SK-N-SH (cell line): ENCODE results near the gene AGO4. TPM values are rescaled to one million over a fixed set of nuclear protein-coding genes. Genes with fewer than 3 reads are reported as not detected.

Source experiments
- CTCF ChIA-PET: fragments of 300-600, 350-600 bp; formaldehyde crosslinking; extraction: SDS; loops from one replicate; lab custom pipeline; 2021; lab: Yijun Ruan, JAX
- POLR2A ChIA-PET: fragments of 350-600 bp; sonication (Branson Sonifier 250); formaldehyde crosslinking; extraction: SDS; loops from one replicate; lab custom pipeline; 2020; ENCODE audit warnings: antibody characterized with exemption, inconsistent platforms; lab: Yijun Ruan, JAX
- DNase-seq: peaks from one replicate; pipeline ENCODE4 v3.0.0; 2012
- H2AFZ ChIP-seq: fragments of 200-600 bp; sonication (generic); 2 replicates; pipeline ENCODE4 v1.8.1; 2016; ENCODE audit warnings: antibody characterized with exemption, mild to moderate bottlenecking, low read depth
- H3F3A ChIP-seq: fragments of 200-600 bp; sonication (generic); replicated peaks from 2 replicates; pipeline ENCODE3; 2016; ENCODE audit warnings: antibody characterized with exemption, mild to moderate bottlenecking; ENCODE audit not compliant: insufficient read depth
- H3K27ac ChIP-seq, 2 experiments: fragments of 200-500 bp in 1 of 2; fragments of 200-600 bp in 1 of 2; sonication (Bioruptor generic) in 1 of 2; sonication (generic), shearing (Covaris generic) in 1 of 2; 2 replicates each; pipeline versions ENCODE4 v1.5.1 to v1.6.1; 2014 to 2016; ENCODE audit warnings: low read depth in 2 of 2, inconsistent platforms in 1 of 2, low read length in 1 of 2, mild to moderate bottlenecking in 1 of 2, mixed read lengths in 1 of 2
- H3K27me3 ChIP-seq: fragments of 200-600 bp; sonication (generic), shearing (Covaris generic); 2 replicates; pipeline ENCODE4 v1.6.1; 2016; ENCODE audit warnings: mixed run types; ENCODE audit not compliant: insufficient read depth
- H3K36me3 ChIP-seq, 2 experiments: fragments of 200-500 bp in 1 of 2; fragments of 200-600 bp in 1 of 2; sonication (Bioruptor generic) in 1 of 2; sonication (generic) in 1 of 2; replicated peaks in 1 of 2; 2 replicates each; pipeline versions ENCODE3 to v1.5.1; 2014 to 2016; ENCODE audit warnings: low read length in 1 of 2, mild to moderate bottlenecking in 1 of 2; ENCODE audit not compliant: insufficient read depth in 2 of 2, control insufficient read depth in 1 of 2
- H3K4me1 ChIP-seq, 2 experiments: fragments of 200-500 bp in 1 of 2; fragments of 200-600 bp in 1 of 2; sonication (Bioruptor generic) in 1 of 2; sonication (generic), shearing (Covaris generic) in 1 of 2; 2 replicates each; pipeline versions ENCODE4 v1.5.1 to v1.6.1; 2014 to 2016; ENCODE audit warnings: low read depth in 1 of 2, low read length in 1 of 2, mixed run types in 1 of 2; ENCODE audit not compliant: insufficient read depth in 2 of 2, control insufficient read depth in 1 of 2
- H3K4me2 ChIP-seq: fragments of 200-600 bp; sonication (generic), shearing (Covaris generic); 2 replicates; pipeline ENCODE4 v1.6.1; 2017; ENCODE audit warnings: mixed run types
- H3K4me3 ChIP-seq, 2 experiments: fragments of 200-500 bp in 1 of 2; fragments of 200-600 bp in 1 of 2; sonication (Bioruptor generic) in 1 of 2; sonication (generic), shearing (Covaris generic) in 1 of 2; 2 replicates each; pipeline versions ENCODE4 v1.5.1 to v1.8.1; 2014 to 2016; ENCODE audit warnings: low read depth in 2 of 2, inconsistent platforms in 1 of 2, low read length in 1 of 2, mild to moderate bottlenecking in 1 of 2, mixed read lengths in 1 of 2, moderate library complexity in 1 of 2
- H3K79me2 ChIP-seq: fragments of 200-600 bp; sonication (generic); 2 replicates; pipeline ENCODE4 v1.8.1; 2017; ENCODE audit warnings: mild to moderate bottlenecking; ENCODE audit not compliant: insufficient read depth
- H3K9ac ChIP-seq: fragments of 200-600 bp; sonication (generic); 2 replicates; pipeline ENCODE4 v1.6.1; 2017; ENCODE audit warnings: mixed run types
- H3K9me2 ChIP-seq: fragments of 200-600 bp; sonication (generic); 2 replicates; pipeline ENCODE4 v1.6.1; 2017; ENCODE audit warnings: mixed run types
- H3K9me3 ChIP-seq: fragments of 200-600 bp; sonication (generic); 2 replicates; pipeline ENCODE4 v1.6.1; 2017; ENCODE audit warnings: mixed run types, mild to moderate bottlenecking, moderate library complexity
- H4K20me1 ChIP-seq: fragments of 200-600 bp; sonication (generic); 2 replicates; pipeline ENCODE4 v1.6.1; 2017; ENCODE audit warnings: mild to moderate bottlenecking, mixed run types; ENCODE audit not compliant: insufficient read depth
- CHD2 ChIP-seq: fragments of 150-350 bp; IDR thresholded peaks from 2 replicates; pipeline ENCODE4 v1.6.1; 2018; ENCODE audit warnings: low read length; ENCODE audit not compliant: partially characterized antibody
- ELF1 ChIP-seq: IDR thresholded peaks from 2 replicates; pipeline ENCODE4 v1.4.0; 2012
- EP300 ChIP-seq, 2 experiments: IDR thresholded peaks; 2 replicates each; pipeline versions ENCODE4 v1.4.0 to v1.6.1; 2012; ENCODE audit warnings: borderline replicate concordance in 1 of 2, low read depth in 1 of 2, low read length in 1 of 2
- EZH2phosphoT487 ChIP-seq: fragments of 200-600 bp; sonication (generic); IDR thresholded peaks from 2 replicates; pipeline ENCODE4 v1.6.1; 2017; ENCODE audit warnings: low read depth, mixed run types, mild to moderate bottlenecking, antibody characterized with exemption, moderate library complexity, borderline replicate concordance
- FOXJ3 ChIP-seq: sonication (generic); formaldehyde crosslinking; IDR thresholded peaks from 2 replicates; pipeline ENCODE4 v1.5.1; 2020; ENCODE audit warnings: mild to moderate bottlenecking, missing genetic modification reagents
- GATA2 ChIP-seq: sonication (generic); formaldehyde crosslinking; IDR thresholded peaks from 2 replicates; pipeline ENCODE4 v1.5.0; 2020; ENCODE audit warnings: mild to moderate bottlenecking, missing genetic modification reagents
- JUND ChIP-seq: IDR thresholded peaks from 2 replicates; pipeline ENCODE4 v1.4.0; 2012
- MAX ChIP-seq: IDR thresholded peaks from 2 replicates; pipeline ENCODE4 v1.4.0; 2012; ENCODE audit warnings: low read depth
- MEF2A ChIP-seq: IDR thresholded peaks from 2 replicates; pipeline ENCODE4 v1.4.0; 2012; ENCODE audit warnings: low read depth, borderline replicate concordance
- MXI1 ChIP-seq: IDR thresholded peaks from 2 replicates; pipeline ENCODE4 v1.6.1; 2012; ENCODE audit warnings: mild to moderate bottlenecking, low read depth, low read length, improper control_type of control experiment
- NFIC ChIP-seq: IDR thresholded peaks from 2 replicates; pipeline ENCODE4 v1.4.0; 2012; ENCODE audit warnings: borderline replicate concordance
- PBX3 ChIP-seq: IDR thresholded peaks from 2 replicates; pipeline ENCODE4; 2012
- POLR2AphosphoS5 ChIP-seq: IDR thresholded peaks from 2 replicates; pipeline ENCODE4 v1.6.1; 2012; ENCODE audit warnings: low read depth, low read length
- RAD21 ChIP-seq: IDR thresholded peaks from 2 replicates; pipeline ENCODE4 v1.6.1; 2012; ENCODE audit warnings: mild to moderate bottlenecking, low read length
- RCOR1 ChIP-seq: fragments of 150-350 bp; IDR thresholded peaks from 2 replicates; pipeline ENCODE4 v1.6.1; 2017; ENCODE audit warnings: antibody characterized with exemption, low read length
- TCF12 ChIP-seq: IDR thresholded peaks from 2 replicates; pipeline ENCODE4 v1.4.0; 2012
- YY1 ChIP-seq: IDR thresholded peaks from 2 replicates; pipeline ENCODE4 v1.4.0; 2012; ENCODE audit warnings: low read depth, mild to moderate bottlenecking
- WGBS: methylation state at CpG from one replicate; pipeline ENCODE4 v1.1.6; 2017; ENCODE audit warnings: low lambda C conversion rate; 5-methylcytosine and 5-hydroxymethylcytosine counted together
- polyA plus RNA-seq, 3 experiments: library from polyadenylated mRNA; depleted of rRNA; stranded (reverse); fragments of >200 nt; gene quantifications; 2 replicates each; pipeline ENCODE4 v1.2.3, GENCODE V29; 2012

The AGO4 gene
- polyA plus RNA-seq, 1 of the 3 experiments (the other 2 are of a cell fraction) = 4.8 TPM

- no peak for TF ChIP-seq JUND
These were observed 44.4 kb downstream of the AGO4 start (continued) for GRCh38 chr1:35852241-35852640.

GRCh38 chr1:35854989-35855700, 47.3 kb downstream of the AGO4 start:
- POLR2A ChIA-PET = no interaction called here
- H3K9me3 ChIP-seq = no peaks in the 10 kb centered on the region
- WGBS = 69% methylated on average over 9 of the region's 9 CpGs
- H4K20me1 ChIP-seq = no peaks in the 10 kb centered on the region
- H3K4me3 ChIP-seq = no peak overlapping the region
- peak; percentile 70 for DNase-seq
- no peak overlapping the region for H3K9ac ChIP-seq
- peaks cover 4% of the 10 kb centered on the region for H3F3A ChIP-seq
- no peaks in the 10 kb centered on the region for H3K27me3 ChIP-seq
- H3K4me2 ChIP-seq = no peak overlapping the region
- no peak overlapping the region for H2AFZ ChIP-seq
- peak overlapping the region in 1 of 2 experiments; percentile 85; a peak in 2 of 4 replicates for H3K27ac ChIP-seq
- CTCF ChIA-PET = interaction anchor here (0.8 to 3.6 kb wide), 7 partner anchors 18 to 140 kb away, joined by 3 to 22 read pairs (median 3); partner anchors contain the start of gene AGO1
- peaks cover 48 to 49% of the 10 kb centered on the region in 2 experiments for H3K36me3 ChIP-seq
- H3K9me2 ChIP-seq = no peaks in the 10 kb centered on the region
- peaks cover 0 to 11% of the 10 kb centered on the region in 2 experiments; a peak in 2 of 4 replicates for H3K4me1 ChIP-seq
- no peak for TF ChIP-seq EZH2phosphoT487
- no peak for TF ChIP-seq TCF12
- peak in 1 of 2 experiments; percentile 35; a peak in 1 of 4 replicates for TF ChIP-seq EP300 (IDR thresholded peaks at IDR 0.05; ENCODE audit: borderline replicate concordance in 1 of 2, low read depth in 1 of 2, low read length in 1 of 2)
- peak; percentile 67 for TF ChIP-seq RCOR1
- TF ChIP-seq PBX3 = no peak
- TF ChIP-seq CHD2 = peak; percentile 45
- TF ChIP-seq NFIC = no peak
- no peak for TF ChIP-seq YY1
- peak; percentile 29; the same call in 1 of the 2 replicates for TF ChIP-seq GATA2 (CRISPR knock-in tag)
- TF ChIP-seq RAD21 = peak; percentile 45
- no peaks in the 10 kb centered on the region for H3K79me2 ChIP-seq

- WGBS = 64% methylated on average over 1 of the region's 1 CpG
- Histone ChIP-seq H3K9me2 (no peaks in the 10 kb centered on the region), H3K4me3 (no peak overlapping the region), H3K27me3 (no peaks in the 10 kb centered on the region), H3K4me1 (peaks cover 0 to 11% of the 10 kb centered on the region in 2 experiments; a peak in 2 of 4 replicates), H3F3A (peaks cover 4% of the 10 kb centered on the region), H3K36me3 (peaks cover 33 to 36% of the 10 kb centered on the region in 2 experiments), H3K9ac (no peak overlapping the region), H3K27ac (no peak overlapping the region; a peak in 1 of 4 replicates), H3K4me2 (no peak overlapping the region), H3K9me3 (no peaks in the 10 kb centered on the region), H4K20me1 (no peaks in the 10 kb centered on the region), H3K79me2 (no peaks in the 10 kb centered on the region), H2AFZ (no peak overlapping the region)
- DNase-seq = no peak
- POLR2A ChIA-PET = no interaction called here
- no peak for TF ChIP-seq YY1
- TF ChIP-seq MXI1 = no peak
- no peak for TF ChIP-seq MEF2A
- TF ChIP-seq EZH2phosphoT487 = no peak
- TF ChIP-seq TCF12 = no peak
- no peak for TF ChIP-seq POLR2AphosphoS5
- TF ChIP-seq FOXJ3 (CRISPR knock-in tag) = no peak
- TF ChIP-seq MAX = no peak
- TF ChIP-seq ELF1 = no peak
- TF ChIP-seq NFIC = no peak
- no peak for TF ChIP-seq CHD2
- no peak for TF ChIP-seq PBX3
- TF ChIP-seq GATA2 (CRISPR knock-in tag) = no peak
- CTCF ChIA-PET = interaction anchor here (1.7 to 3.6 kb wide), 3 partner anchors 26 to 142 kb away, joined by 4 to 22 read pairs (median 5); partner anchors contain the start of gene AGO1
These were observed 49.1 kb downstream of the AGO4 start for GRCh38 chr1:35856964-35857363.
